GM12892 (cell line): Measurements from ENCODE around the gene KLC4.
"Not testable (repeated sequence)": the region's sequence is repeated elsewhere in the genome, so short reads cannot be mapped to it uniquely, and the experiment has no call there.

ENCODE experiments used
- DNase-seq: peaks from one replicate; pipeline ENCODE4 v3.0.0; 2011; ENCODE audit not compliant: insufficient read length
- FAIRE-seq: peaks from 2 replicates; lab custom pipeline; 2011; peaks lifted over from hg19 to GRCh38; lab: Jason Lieb, UNC
- POLR2A ChIP-seq: IDR thresholded peaks from 2 replicates; pipeline ENCODE4 v1.6.1; 2011; ENCODE audit warnings: low read depth, low read length, control low read depth
- POLR2AphosphoS5 ChIP-seq: IDR thresholded peaks from 2 replicates; pipeline ENCODE4 v1.6.1; 2011; ENCODE audit warnings: low read depth, low read length, control low read depth
- TAF1 ChIP-seq: IDR thresholded peaks from 2 replicates; pipeline ENCODE4 v1.6.1; 2011; ENCODE audit warnings: low read depth, mild to moderate bottlenecking, control low read depth, low read length, borderline replicate concordance

The KLC4 gene

GRCh38 chr6:43113431-43114260 is 54.2 kb downstream of the KLC4 start:
- DNase-seq: no peak
- FAIRE-seq: no peak
- TF ChIP-seq TAF1 (no peak), POLR2A (no peak), POLR2AphosphoS5 (no peak)

- FAIRE-seq (no peak), DNase-seq (no peak)
- TF ChIP-seq POLR2AphosphoS5: no peak
- TF ChIP-seq TAF1: no peak
- no peak for TF ChIP-seq POLR2A
Observed at GRCh38 chr6:43115365-43115764, 55.9 kb downstream of the KLC4 start.

- DNase-seq, FAIRE-seq: not testable (repeated sequence)
Observed at GRCh38 chr6:43117466-43117865, 58.0 kb downstream of the KLC4 start.

- no peak for TF ChIP-seq POLR2AphosphoS5
- no peak for TF ChIP-seq POLR2A
- TF ChIP-seq TAF1: no peak
- DNase-seq: no peak
- FAIRE-seq: no peak
Observed at GRCh38 chr6:43119482-43119881, 60.1 kb downstream of the KLC4 start.

- DNase-seq (no peak), FAIRE-seq (no peak)
- TF ChIP-seq POLR2A (no peak), POLR2AphosphoS5 (no peak), TAF1 (no peak)
Observed at GRCh38 chr6:43120101-43120763, 60.8 kb downstream of the KLC4 start.

- TF ChIP-seq POLR2A (no peak), TAF1 (no peak), POLR2AphosphoS5 (no peak)
- DNase-seq: no peak
- FAIRE-seq: no peak
Observed at GRCh38 chr6:43120944-43121913, 61.8 kb downstream of the KLC4 start.

- DNase-seq: no peak
- FAIRE-seq: no peak
Observed at GRCh38 chr6:43122146-43122545, 62.7 kb downstream of the KLC4 start.

GRCh38 chr6:43123461-43124314 is 64.3 kb downstream of the KLC4 start:
- no peak for TF ChIP-seq POLR2AphosphoS5
- TF ChIP-seq TAF1: no peak
- no peak for TF ChIP-seq POLR2A
- DNase-seq: no peak
- no peak for FAIRE-seq

More at GRCh38 chr6:43122146-43122545, 62.7 kb downstream of the KLC4 start:
- TF ChIP-seq POLR2A (no peak), POLR2AphosphoS5 (no peak), TAF1 (no peak)

GRCh38 chr6:43124481-43124880 is 65.0 kb downstream of the KLC4 start:
- FAIRE-seq (no peak), DNase-seq (no peak)
- TF ChIP-seq TAF1 (no peak), POLR2AphosphoS5 (no peak), POLR2A (no peak)
